HEK293 (cell line): ENCODE data around the gene CORO2B.
A peak's percentile ranks its signal among the peaks of the same experiment; 100 is the strongest.

ENCODE experiments used
- CTCF ChIA-PET: fragments of 350-600 bp; formaldehyde crosslinking; extraction: SDS; loops from one replicate; lab custom pipeline; 2021; ENCODE audit warnings: antibody characterized with exemption; lab: Yijun Ruan, JAX
- POLR2A ChIA-PET: fragments of 300-600 bp; formaldehyde crosslinking; extraction: SDS; loops from one replicate; lab custom pipeline; 2020; ENCODE audit warnings: antibody characterized with exemption, inconsistent platforms; lab: Yijun Ruan, JAX
- H3K27ac ChIP-seq: fragments of 200-500 bp; sonication (Bioruptor generic); 2 replicates; pipeline ENCODE4 v1.5.1; 2014; ENCODE audit warnings: low read depth, low read length, control low read depth, inconsistent platforms; ENCODE audit errors: extremely low read depth
- H3K36me3 ChIP-seq, 2 experiments: fragments of 200-500 bp in 1 of 2; sonication (Bioruptor generic) in 1 of 2; 1 replicate in 1 of 2; 2 replicates in 1 of 2; pipeline ENCODE4 v1.5.1; 2014 to 2017; ENCODE audit warnings: inconsistent platforms in 2 of 2, low read length in 2 of 2; ENCODE audit not compliant: control insufficient read depth in 2 of 2, insufficient read depth in 1 of 2
- H3K4me1 ChIP-seq: fragments of 200-500 bp; sonication (Bioruptor generic); 2 replicates; pipeline ENCODE4 v1.5.1; 2014; ENCODE audit warnings: mild to moderate bottlenecking, low read length, inconsistent platforms; ENCODE audit not compliant: control insufficient read depth, insufficient read depth
- H3K4me3 ChIP-seq: 2 replicates; pipeline ENCODE4 v1.5.1; 2011; ENCODE audit warnings: low read depth, mild to moderate bottlenecking, control low read depth, low read length, moderate library complexity
- H3K9me3 ChIP-seq: fragments of 200-500 bp; sonication (Bioruptor generic); 2 replicates; pipeline ENCODE4 v1.5.1; 2014; ENCODE audit warnings: low read depth, low read length, inconsistent platforms; ENCODE audit not compliant: control insufficient read depth, insufficient read depth
- EGR2 ChIP-seq: fragments of 450-650 bp; formaldehyde crosslinking; IDR thresholded peaks from 2 replicates; pipeline ENCODE4 v1.5.1; 2016; ENCODE audit warnings: low read depth, missing biosample characterization, missing genetic modification characterization
- KLF10 ChIP-seq: fragments of 450-650 bp; IDR thresholded peaks from 2 replicates; pipeline ENCODE4 v1.5.1; 2018; ENCODE audit warnings: missing biosample characterization, mild to moderate bottlenecking, missing genetic modification characterization
- KLF9 ChIP-seq: fragments of 450-650 bp; formaldehyde crosslinking; IDR thresholded peaks from 2 replicates; pipeline ENCODE4 v1.5.1; 2016; ENCODE audit warnings: missing biosample characterization, missing genetic modification characterization, low read depth
- MYNN ChIP-seq: fragments of 450-650 bp; formaldehyde crosslinking; IDR thresholded peaks from 2 replicates; pipeline ENCODE4 v1.5.1; 2016; ENCODE audit warnings: missing biosample characterization, missing genetic modification characterization, borderline replicate concordance
- OSR2 ChIP-seq: fragments of 450-650 bp; formaldehyde crosslinking; IDR thresholded peaks from 2 replicates; pipeline ENCODE4 v1.5.1; 2016; ENCODE audit warnings: missing biosample characterization, missing genetic modification characterization
- PRDM1 ChIP-seq: fragments of 450-650 bp; formaldehyde crosslinking; IDR thresholded peaks from 2 replicates; pipeline ENCODE4; 2016; ENCODE audit warnings: missing biosample characterization, missing genetic modification characterization
- REPIN1 ChIP-seq: fragments of 450-650 bp; formaldehyde crosslinking; IDR thresholded peaks from 2 replicates; pipeline ENCODE4 v1.5.1; 2017; ENCODE audit warnings: missing biosample characterization, missing genetic modification characterization, low read depth
- TRIM28 ChIP-seq: IDR thresholded peaks from 2 replicates; pipeline ENCODE4 v1.6.1; 2011; ENCODE audit warnings: low read length, control low read depth, borderline replicate concordance
- ZBTB6 ChIP-seq: fragments of 450-650 bp; formaldehyde crosslinking; IDR thresholded peaks from 2 replicates; pipeline ENCODE4 v1.5.1; 2017; ENCODE audit warnings: missing biosample characterization, missing genetic modification characterization
- ZIC2 ChIP-seq: fragments of 450-650 bp; formaldehyde crosslinking; IDR thresholded peaks from 2 replicates; pipeline ENCODE4 v1.5.1; 2016; ENCODE audit warnings: missing biosample characterization, missing genetic modification characterization
- ZNF112 ChIP-seq: fragments of 450-650 bp; formaldehyde crosslinking; IDR thresholded peaks from 2 replicates; pipeline ENCODE4 v1.5.0; 2017; ENCODE audit warnings: missing biosample characterization, missing genetic modification characterization
- ZNF19 ChIP-seq: fragments of 450-650 bp; formaldehyde crosslinking; IDR thresholded peaks from 2 replicates; pipeline ENCODE4; 2016; ENCODE audit warnings: missing biosample characterization, missing genetic modification characterization, low read depth
- ZNF221 ChIP-seq: fragments of 450-650 bp; formaldehyde crosslinking; IDR thresholded peaks from 2 replicates; pipeline ENCODE4 v1.5.1; 2017; ENCODE audit warnings: missing biosample characterization, missing genetic modification characterization, borderline replicate concordance
- ZNF223 ChIP-seq: fragments of 450-650 bp; formaldehyde crosslinking; IDR thresholded peaks from 2 replicates; pipeline ENCODE4 v1.5.1; 2016; ENCODE audit warnings: missing biosample characterization, missing genetic modification characterization
- ZNF529 ChIP-seq: fragments of 450-650 bp; formaldehyde crosslinking; IDR thresholded peaks from 2 replicates; pipeline ENCODE4 v1.5.1; 2017; ENCODE audit warnings: missing genetic modification characterization, missing biosample characterization; ENCODE audit not compliant: insufficient replicate concordance
- ZNF549 ChIP-seq: fragments of 450-650 bp; IDR thresholded peaks from 2 replicates; pipeline ENCODE4 v1.5.1; 2018; ENCODE audit warnings: missing biosample characterization, missing genetic modification characterization, mild to moderate bottlenecking, inconsistent platforms, moderate library complexity
- ZNF558 ChIP-seq: fragments of 450-650 bp; formaldehyde crosslinking; IDR thresholded peaks from 2 replicates; pipeline ENCODE4 v1.5.1; 2016; ENCODE audit warnings: missing biosample characterization, missing genetic modification characterization
- ZNF610 ChIP-seq: fragments of 450-650 bp; formaldehyde crosslinking; IDR thresholded peaks from 2 replicates; pipeline ENCODE4 v1.5.1; 2016; ENCODE audit warnings: missing biosample characterization, missing genetic modification characterization, borderline replicate concordance
- ZNF626 ChIP-seq: fragments of 450-650 bp; sonication (Bioruptor Pico); formaldehyde crosslinking; IDR thresholded peaks from 2 replicates; pipeline ENCODE4 v1.5.1; 2018; ENCODE audit warnings: missing biosample characterization, missing genetic modification characterization, inconsistent platforms
- ZNF704 ChIP-seq: fragments of 450-650 bp; formaldehyde crosslinking; IDR thresholded peaks from 2 replicates; pipeline ENCODE4 v1.5.1; 2016; ENCODE audit warnings: missing biosample characterization, missing genetic modification characterization
- ZNF776 ChIP-seq: fragments of 450-650 bp; formaldehyde crosslinking; IDR thresholded peaks from 2 replicates; pipeline ENCODE4 v1.5.0; 2017; ENCODE audit warnings: missing biosample characterization, missing genetic modification characterization, borderline replicate concordance
- ZNF777 ChIP-seq: fragments of 450-650 bp; formaldehyde crosslinking; IDR thresholded peaks from 2 replicates; pipeline ENCODE4 v1.5.1; 2017; ENCODE audit warnings: missing biosample characterization, missing genetic modification characterization, borderline replicate concordance
- ZNF791 ChIP-seq: fragments of 450-650 bp; formaldehyde crosslinking; IDR thresholded peaks from 2 replicates; pipeline ENCODE4 v1.5.1; 2016; ENCODE audit warnings: missing biosample characterization, missing genetic modification characterization
- ZNF830 ChIP-seq: fragments of 450-650 bp; IDR thresholded peaks from 2 replicates; pipeline ENCODE4 v1.5.0; 2018; ENCODE audit warnings: missing biosample characterization, missing genetic modification characterization, low read depth, mild to moderate bottlenecking, moderate library complexity
- ZNF843 ChIP-seq: fragments of 450-650 bp; formaldehyde crosslinking; IDR thresholded peaks from 2 replicates; pipeline ENCODE4 v1.5.1; 2016; ENCODE audit warnings: missing biosample characterization, missing genetic modification characterization
- ZSCAN18 ChIP-seq: fragments of 450-650 bp; formaldehyde crosslinking; IDR thresholded peaks from 2 replicates; pipeline ENCODE4 v1.5.1; 2016; ENCODE audit warnings: missing biosample characterization, missing genetic modification characterization
- TF ChIP-seq, protein P1 (sequence below): fragments of 450-650 bp; formaldehyde crosslinking; IDR thresholded peaks from 2 replicates; pipeline ENCODE4 v1.5.1; 2016; ENCODE audit warnings: missing biosample characterization, missing genetic modification characterization
- TF ChIP-seq, protein P2 (sequence below): fragments of 450-650 bp; formaldehyde crosslinking; IDR thresholded peaks from 2 replicates; pipeline ENCODE4 v1.5.1; 2016; ENCODE audit warnings: missing biosample characterization, missing genetic modification characterization
- TF ChIP-seq, protein P3 (sequence below): fragments of 450-650 bp; formaldehyde crosslinking; IDR thresholded peaks from 2 replicates; pipeline ENCODE4 v1.5.1; 2016; ENCODE audit warnings: missing biosample characterization, missing genetic modification characterization

The CORO2B gene

DNA sequence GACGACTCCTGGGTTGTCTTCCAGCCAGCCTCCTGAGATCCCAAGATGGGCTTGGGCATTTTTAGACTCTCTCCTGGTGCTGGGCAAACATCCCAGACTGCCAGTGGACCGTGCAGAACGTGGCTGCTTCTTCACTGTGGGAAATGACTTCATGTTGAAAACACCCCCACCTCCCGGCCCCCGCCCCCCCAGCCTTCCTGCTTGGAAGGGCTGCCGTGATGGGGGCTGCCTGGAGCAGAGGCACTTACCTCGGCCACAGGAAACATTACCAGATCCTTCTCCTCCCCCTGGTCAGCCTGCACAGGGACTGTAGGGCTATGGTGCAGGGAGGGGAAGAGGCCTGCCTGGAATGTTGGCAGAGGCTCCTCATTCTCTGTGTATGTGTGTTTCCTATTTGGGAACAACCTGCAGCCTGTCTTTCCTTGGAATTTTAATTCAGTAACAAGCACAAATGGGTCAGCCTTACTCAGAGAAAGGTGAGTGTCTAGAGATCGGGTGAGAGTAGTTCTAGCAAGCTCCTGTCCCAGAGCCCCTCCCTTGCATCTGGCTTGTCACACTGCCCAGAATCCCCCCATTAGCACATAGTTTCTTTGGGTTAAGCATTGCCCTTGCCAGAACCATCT, 151.1 kb downstream of the CORO2B start:
- Histone ChIP-seq H3K27ac (no peak overlapping the region), H3K36me3 (no peaks in the 10 kb centered on the region), H3K4me1 (no peaks in the 10 kb centered on the region; the same call in 1 of the 2 replicates), H3K4me3 (no peak overlapping the region), H3K9me3 (no peaks in the 10 kb centered on the region)
- TF ChIP-seq ZNF558 (tag by site-specific recombination) (no peak), ZBTB6 (tag by site-specific recombination) (no peak), ZNF549 (tag by site-specific recombination) (no peak), ZNF704 (tag by site-specific recombination) (no peak), OSR2 (tag by site-specific recombination) (no peak), ZNF610 (no peak), ZNF221 (no peak), ZNF777 (no peak), ZNF791 (tag by site-specific recombination) (no peak), KLF9 (no peak), PRDM1 (tag by site-specific recombination) (no peak), KLF10 (no peak), ZNF112 (tag by site-specific recombination) (no peak), ZSCAN18 (tag by site-specific recombination) (no peak)
- ChIA-PET CTCF (interaction anchor here (0.6 to 4.0 kb wide), 10 partner anchors 10 to 255 kb away, joined by 3 to 59 read pairs (median 4); no protein-coding TSS in a partner anchor), POLR2A (no interaction called here)

DNA sequence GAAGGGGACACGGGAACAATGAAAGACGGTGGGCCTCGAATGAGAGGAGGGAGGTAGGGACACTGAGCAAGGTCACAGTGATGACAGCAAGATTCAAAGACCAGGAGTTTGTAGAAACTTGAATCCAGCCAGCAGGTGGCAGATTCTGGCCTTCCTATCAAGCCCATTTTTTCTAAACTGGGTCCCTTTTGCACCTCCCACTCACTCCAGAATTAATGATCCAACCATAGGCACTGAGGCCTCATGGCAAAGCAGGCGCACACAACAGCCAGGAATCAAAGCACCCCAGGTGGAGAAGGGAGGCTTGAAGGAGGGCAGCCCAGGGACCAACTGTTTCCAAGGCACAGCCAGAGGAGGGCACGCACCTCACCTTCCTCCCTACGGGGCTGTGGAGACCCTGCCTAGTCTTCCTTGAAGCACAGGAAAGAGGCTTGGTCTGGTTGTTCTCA, 151.7 kb downstream of the CORO2B start:
- CTCF ChIA-PET = interaction anchor here (0.7 to 4.0 kb wide), 12 partner anchors 13 to 194 kb away, joined by 3 to 59 read pairs (median 4); no protein-coding TSS in a partner anchor
- Histone ChIP-seq H3K9me3 (no peaks in the 10 kb centered on the region), H3K36me3 (no peaks in the 10 kb centered on the region), H3K27ac (no peak overlapping the region), H3K4me1 (no peaks in the 10 kb centered on the region; the same call in 1 of the 2 replicates), H3K4me3 (no peak overlapping the region)
- POLR2A ChIA-PET = no interaction called here
- no peak for TF ChIP-seq REPIN1
- TF ChIP-seq ZNF223 = no peak
- TF ChIP-seq ZNF19 (tag by site-specific recombination) = no peak
- TF ChIP-seq ZNF843 (tag by site-specific recombination) = no peak
- TF ChIP-seq ZNF776 (tag by site-specific recombination) = no peak
- TF ChIP-seq, protein P1, sequence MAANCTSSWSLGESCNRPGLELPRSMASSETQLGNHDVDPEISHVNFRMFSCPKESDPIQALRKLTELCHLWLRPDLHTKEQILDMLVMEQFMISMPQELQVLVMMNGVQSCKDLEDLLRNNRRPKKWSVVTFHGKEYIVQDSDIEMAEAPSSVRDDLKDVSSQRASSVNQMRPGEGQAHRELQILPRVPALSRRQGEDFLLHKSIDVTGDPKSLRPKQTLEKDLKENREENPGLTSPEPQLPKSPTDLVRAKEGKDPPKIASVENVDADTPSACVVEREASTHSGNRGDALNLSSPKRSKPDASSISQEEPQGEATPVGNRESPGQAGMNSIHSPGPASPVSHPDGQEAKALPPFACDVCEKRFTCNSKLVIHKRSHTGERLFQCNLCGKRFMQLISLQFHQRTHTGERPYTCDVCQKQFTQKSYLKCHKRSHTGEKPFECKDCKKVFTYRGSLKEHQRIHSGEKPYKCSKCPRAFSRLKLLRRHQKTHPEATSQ (tag by site-specific recombination) = no peak
- no peak for TF ChIP-seq ZIC2 (tag by site-specific recombination)
- no peak for TF ChIP-seq ZNF830
- no peak for TF ChIP-seq MYNN (tag by site-specific recombination)
- TF ChIP-seq ZNF626 (tag by site-specific recombination) = no peak
- TF ChIP-seq EGR2 (tag by site-specific recombination) = peak; percentile 36; the same call in 1 of the 2 replicates
- TF ChIP-seq, protein P2, sequence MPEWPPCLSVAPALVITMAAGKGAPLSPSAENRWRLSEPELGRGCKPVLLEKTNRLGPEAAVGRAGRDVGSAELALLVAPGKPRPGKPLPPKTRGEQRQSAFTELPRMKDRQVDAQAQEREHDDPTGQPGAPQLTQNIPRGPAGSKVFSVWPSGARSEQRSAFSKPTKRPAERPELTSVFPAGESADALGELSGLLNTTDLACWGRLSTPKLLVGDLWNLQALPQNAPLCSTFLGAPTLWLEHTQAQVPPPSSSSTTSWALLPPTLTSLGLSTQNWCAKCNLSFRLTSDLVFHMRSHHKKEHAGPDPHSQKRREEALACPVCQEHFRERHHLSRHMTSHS = no peak
- no peak for TF ChIP-seq TRIM28
- TF ChIP-seq, protein P3, sequence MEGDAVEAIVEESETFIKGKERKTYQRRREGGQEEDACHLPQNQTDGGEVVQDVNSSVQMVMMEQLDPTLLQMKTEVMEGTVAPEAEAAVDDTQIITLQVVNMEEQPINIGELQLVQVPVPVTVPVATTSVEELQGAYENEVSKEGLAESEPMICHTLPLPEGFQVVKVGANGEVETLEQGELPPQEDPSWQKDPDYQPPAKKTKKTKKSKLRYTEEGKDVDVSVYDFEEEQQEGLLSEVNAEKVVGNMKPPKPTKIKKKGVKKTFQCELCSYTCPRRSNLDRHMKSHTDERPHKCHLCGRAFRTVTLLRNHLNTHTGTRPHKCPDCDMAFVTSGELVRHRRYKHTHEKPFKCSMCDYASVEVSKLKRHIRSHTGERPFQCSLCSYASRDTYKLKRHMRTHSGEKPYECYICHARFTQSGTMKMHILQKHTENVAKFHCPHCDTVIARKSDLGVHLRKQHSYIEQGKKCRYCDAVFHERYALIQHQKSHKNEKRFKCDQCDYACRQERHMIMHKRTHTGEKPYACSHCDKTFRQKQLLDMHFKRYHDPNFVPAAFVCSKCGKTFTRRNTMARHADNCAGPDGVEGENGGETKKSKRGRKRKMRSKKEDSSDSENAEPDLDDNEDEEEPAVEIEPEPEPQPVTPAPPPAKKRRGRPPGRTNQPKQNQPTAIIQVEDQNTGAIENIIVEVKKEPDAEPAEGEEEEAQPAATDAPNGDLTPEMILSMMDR (tag by site-specific recombination) = peak; percentile 74
- TF ChIP-seq ZNF529 (tag by site-specific recombination) = no peak
